Measurements from ENCODE around the gene ZMPSTE24.

DNA sequence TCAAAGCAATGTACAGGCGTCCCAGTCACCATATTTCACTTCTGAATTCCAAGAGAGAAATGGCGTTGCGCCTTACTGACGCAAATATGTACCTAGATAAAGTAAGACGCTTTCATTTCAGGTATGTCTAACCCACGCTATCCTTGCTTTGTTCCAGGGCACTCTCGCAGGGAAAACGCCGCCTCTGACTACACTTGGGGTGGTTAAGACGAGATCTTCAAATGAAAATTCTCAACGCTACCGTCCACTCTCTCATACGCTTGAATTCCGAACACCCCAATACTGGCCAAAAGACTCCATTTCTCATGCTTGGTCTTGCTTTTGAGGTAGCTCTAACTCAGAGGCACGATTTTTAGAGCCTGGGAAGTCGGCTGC lies 736 bp upstream of the ZMPSTE24 start:
- TF ChIP-seq CTCF (IDR thresholded peaks at IDR 0.05; ENCODE audit: low read depth, low read length): no peak
- TF ChIP-seq EZH2phosphoT487 (IDR thresholded peaks at IDR 0.05; ENCODE audit: low read depth): no peak

Measured in OCI-LY3 (cell line).